Activated CD4-positive, alpha-beta T cell treated with anti-CD3 and anti-CD28 coated beads for 36 hours (primary cell): ENCODE results near the gene CCDC27. TPM values are rescaled to one million over a fixed set of nuclear protein-coding genes. Genes with fewer than 3 reads are reported as not detected.

Source experiments
- ATAC-seq: fragments of 200-7000 bp; cut with Tn5 transposase; one replicate; pipeline ENCODE4 v1.10.0; 2021; ENCODE audit warnings: mild to moderate bottlenecking, moderate library complexity
- CTCF ChIA-PET: fragments of 350-600 bp; sonication (Branson Sonifier 250); formaldehyde crosslinking; loops from one replicate; lab custom pipeline; 2021; ENCODE audit warnings: antibody characterized with exemption; lab: Charles Lee
- POLR2A ChIA-PET: fragments of 350-600 bp; sonication (Branson Sonifier 250); formaldehyde crosslinking; loops from one replicate; lab custom pipeline; 2021; ENCODE audit warnings: antibody characterized with exemption, inconsistent platforms; lab: Charles Lee
- DNase-seq: peaks from one replicate; pipeline ENCODE4 v3.0.0-alpha.2; 2020
- H3K27ac Mint-ChIP-seq: one replicate; pipeline ENCODE4 v1.8.0; 2021; ENCODE audit warnings: mixed read lengths
- H3K27me3 Mint-ChIP-seq: one replicate; pipeline ENCODE4 v1.8.0; 2021; ENCODE audit warnings: mixed read lengths
- H3K36me3 Mint-ChIP-seq: one replicate; pipeline ENCODE4 v1.8.0; 2021; ENCODE audit warnings: low read depth, mixed read lengths
- H3K4me1 Mint-ChIP-seq: one replicate; pipeline ENCODE4 v1.8.0; 2021; ENCODE audit warnings: mixed read lengths
- H3K4me3 Mint-ChIP-seq: one replicate; pipeline ENCODE4 v1.8.0; 2021; ENCODE audit warnings: mild to moderate bottlenecking, moderate library complexity, mixed read lengths
- H3K9me3 Mint-ChIP-seq: one replicate; pipeline ENCODE4 v1.8.0; 2021; ENCODE audit warnings: low read depth, mixed read lengths
- intact Hi-C, 2 experiments: fragments of 100-400 bp; cut with DNase I in 1 of 2; cut with micrococcal nuclease in 1 of 2; formaldehyde crosslinking; loops; one replicate each; pipeline versions ENCODE4 v1.14.2 to v1.15.1; 2022 to 2024; cut with DNase I, micrococcal nuclease
- total RNA-seq, 2 experiments: library from RNA; stranded (reverse); gene quantifications; one replicate each; pipeline ENCODE4 v1.2.3, GENCODE V29; 2021

Gene CCDC27
- total RNA-seq, 2 experiments from 2014 or later: not detected

GRCh38 chr1:3783651-3784474 is 31.6 kb downstream of the CCDC27 start:
- intact Hi-C loops: no loop called here
- H3K4me3 Mint-ChIP-seq: no peak overlapping the region

GRCh38 chr1:3785045-3785444 is 32.8 kb downstream of the CCDC27 start:
- Mint-ChIP-seq H3K27ac (no peak overlapping the region), H3K36me3 (peaks cover 43% of the 10 kb centered on the region)
- POLR2A ChIA-PET: no interaction called here

More at GRCh38 chr1:3783651-3784474, 31.6 kb downstream of the CCDC27 start:
- no peak for DNase-seq
- no peaks in the 10 kb centered on the region for H3K27me3 Mint-ChIP-seq
- H3K36me3 Mint-ChIP-seq: peaks cover 47% of the 10 kb centered on the region
- ChIA-PET POLR2A (no interaction called here), CTCF (no interaction called here)
- H3K4me1 Mint-ChIP-seq: peaks cover 7% of the 10 kb centered on the region
- H3K27ac Mint-ChIP-seq: no peak overlapping the region
- H3K9me3 Mint-ChIP-seq: no peaks in the 10 kb centered on the region
- ATAC-seq: no peak

GRCh38 chr1:3785456-3786157 is 33.4 kb downstream of the CCDC27 start:
- Mint-ChIP-seq H3K36me3 (peaks cover 38% of the 10 kb centered on the region), H3K27ac (no peak overlapping the region), H3K4me3 (no peak overlapping the region), H3K4me1 (peaks cover 9% of the 10 kb centered on the region), H3K9me3 (no peaks in the 10 kb centered on the region), H3K27me3 (no peaks in the 10 kb centered on the region)
- POLR2A ChIA-PET: no interaction called here
- intact Hi-C loops: no loop called here
- DNase-seq: peak; percentile 47
- CTCF ChIA-PET: interaction anchor here (1.2 to 1.4 kb wide), 3 partner anchors 8 to 11 kb away, joined by 3 to 7 read pairs (median 3); partner anchors contain the start of gene LRRC47
- no peak for ATAC-seq

More at GRCh38 chr1:3785045-3785444, 32.8 kb downstream of the CCDC27 start:
- Mint-ChIP-seq H3K4me3 (no peak overlapping the region), H3K9me3 (no peaks in the 10 kb centered on the region), H3K27me3 (no peaks in the 10 kb centered on the region), H3K4me1 (peaks cover 9% of the 10 kb centered on the region)
- no peak for ATAC-seq
- intact Hi-C loops: no loop called here
- DNase-seq: no peak
- CTCF ChIA-PET: interaction anchor here (0.6 to 1.4 kb wide), 3 partner anchors 9 to 314 kb away, joined by 3 to 7 read pairs (median 4); partner anchors contain the start of gene LRRC47

GRCh38 chr1:3786468-3787348 is 34.5 kb downstream of the CCDC27 start:
- no peak overlapping the region for H3K27ac Mint-ChIP-seq

GRCh38 chr1:3787349-3787715 is 35.1 kb downstream of the CCDC27 start:
- ATAC-seq: peak; percentile 87
- Mint-ChIP-seq H3K9me3 (no peaks in the 10 kb centered on the region), H3K36me3 (peaks cover 31% of the 10 kb centered on the region), H3K4me3 (no peak overlapping the region), H3K27me3 (no peaks in the 10 kb centered on the region), H3K27ac (no peak overlapping the region), H3K4me1 (peaks cover 12% of the 10 kb centered on the region)
- peak; percentile 69 for DNase-seq
- intact Hi-C loops: no loop called here
- CTCF ChIA-PET: interaction anchor here (1.0 kb wide), 1 partner anchor 38 kb away, joined by 4 read pairs; no protein-coding TSS in a partner anchor
- POLR2A ChIA-PET: interaction anchor here (0.7 kb wide), 1 partner anchor 14 kb away, joined by 3 read pairs; no protein-coding TSS in a partner anchor

More at GRCh38 chr1:3786468-3787348, 34.5 kb downstream of the CCDC27 start:
- Mint-ChIP-seq H3K36me3 (peaks cover 33% of the 10 kb centered on the region), H3K9me3 (no peaks in the 10 kb centered on the region), H3K4me3 (no peak overlapping the region), H3K4me1 (peaks cover 9% of the 10 kb centered on the region), H3K27me3 (no peaks in the 10 kb centered on the region)
- ChIA-PET POLR2A (interaction anchor here (0.7 kb wide), 1 partner anchor 15 kb away, joined by 3 read pairs; no protein-coding TSS in a partner anchor), CTCF (interaction anchor here (0.7 to 1.2 kb wide), 3 partner anchors 9 to 100 kb away, joined by 3 to 5 read pairs (median 4); no protein-coding TSS in a partner anchor)
- ATAC-seq (no peak), DNase-seq (no peak)
- intact Hi-C loops: no loop called here

- H3K4me1 Mint-ChIP-seq: peaks cover 15% of the 10 kb centered on the region
- no peak for DNase-seq
- H3K9me3 Mint-ChIP-seq: no peaks in the 10 kb centered on the region
- no peak overlapping the region for H3K4me3 Mint-ChIP-seq
- ATAC-seq: no peak
- ChIA-PET POLR2A (interaction anchor here (0.7 kb wide), 1 partner anchor 13 kb away, joined by 3 read pairs; no protein-coding TSS in a partner anchor), CTCF (interaction anchor here (1.0 kb wide), 1 partner anchor 39 kb away, joined by 4 read pairs; no protein-coding TSS in a partner anchor)
- intact Hi-C loops: no loop called here
- H3K27ac Mint-ChIP-seq: no peak overlapping the region
- H3K36me3 Mint-ChIP-seq: peaks cover 29% of the 10 kb centered on the region
- H3K27me3 Mint-ChIP-seq: no peaks in the 10 kb centered on the region
Observed at GRCh38 chr1:3787745-3788605, 35.7 kb downstream of the CCDC27 start.

GRCh38 chr1:3788756-3789420 is 36.6 kb downstream of the CCDC27 start:
- H3K27ac Mint-ChIP-seq: no peak overlapping the region
- CTCF ChIA-PET: no interaction called here

GRCh38 chr1:3789421-3790300 is 37.4 kb downstream of the CCDC27 start:
- H3K4me1 Mint-ChIP-seq: peaks cover 32% of the 10 kb centered on the region
- ATAC-seq (no peak), DNase-seq (no peak)
- ChIA-PET CTCF (no interaction called here), POLR2A (no interaction called here)
- no peaks in the 10 kb centered on the region for H3K27me3 Mint-ChIP-seq
- no peak overlapping the region for H3K4me3 Mint-ChIP-seq
- no peaks in the 10 kb centered on the region for H3K9me3 Mint-ChIP-seq
- intact Hi-C loops: no loop called here
- H3K36me3 Mint-ChIP-seq: peaks cover 24% of the 10 kb centered on the region
- no peak overlapping the region for H3K27ac Mint-ChIP-seq

More at GRCh38 chr1:3788756-3789420, 36.6 kb downstream of the CCDC27 start:
- intact Hi-C loops: no loop called here
- no peak for ATAC-seq
- Mint-ChIP-seq H3K27me3 (no peaks in the 10 kb centered on the region), H3K4me3 (no peak overlapping the region), H3K9me3 (no peaks in the 10 kb centered on the region), H3K36me3 (peaks cover 30% of the 10 kb centered on the region), H3K4me1 (peaks cover 24% of the 10 kb centered on the region)
- POLR2A ChIA-PET: no interaction called here
- DNase-seq: no peak

GRCh38 chr1:3790500-3790923 is 38.3 kb downstream of the CCDC27 start:
- ChIA-PET CTCF (no interaction called here), POLR2A (no interaction called here)
- ATAC-seq (no peak), DNase-seq (no peak)
- Mint-ChIP-seq H3K27me3 (no peaks in the 10 kb centered on the region), H3K36me3 (peaks cover 20% of the 10 kb centered on the region), H3K4me3 (no peak overlapping the region), H3K4me1 (peaks cover 40% of the 10 kb centered on the region), H3K27ac (no peak overlapping the region), H3K9me3 (no peaks in the 10 kb centered on the region)
- intact Hi-C loops: no loop called here
